IMR-90 (cell line): Measurements from ENCODE around the gene ASTN2. TPM values are rescaled to one million over a fixed set of nuclear protein-coding genes. Genes with fewer than 3 reads are reported as not detected.

Experiments
- CTCF ChIP-seq: conservative IDR thresholded peaks from 2 replicates; pipeline ENCODE4 v1.5.1; 2012; ENCODE audit warnings: mild to moderate bottlenecking, low read depth, low read length, improper control_type of control experiment
- ELK1 ChIP-seq: fragments of 150-350 bp; IDR thresholded peaks from 2 replicates; pipeline ENCODE4 v1.6.1; 2016; ENCODE audit warnings: low read depth, mild to moderate bottlenecking, low read length, moderate library complexity, borderline replicate concordance
- RAD21 ChIP-seq: IDR thresholded peaks from 2 replicates; pipeline ENCODE4 v1.6.1; 2012; ENCODE audit warnings: low read length, improper control_type of control experiment
- polyA plus RNA-seq, 3 experiments: library from polyadenylated mRNA; depleted of rRNA; stranded (reverse); fragments of >200 nt; gene quantifications; 2 replicates each; pipeline ENCODE4 v1.2.3, GENCODE V29; 2012; ENCODE audit warnings: low replicate concordance in 1 of 3
- total RNA-seq: library from RNA; depleted of rRNA; stranded (reverse); fragments of >200 nt; gene quantifications from 2 replicates; pipeline ENCODE4 v1.2.3, GENCODE V29; 2012

Gene ASTN2
- total and polyA plus RNA-seq, 2 of the 4 experiments (the other 2 are of a cell fraction), result 3.8 to 6.8 TPM

- TF ChIP-seq ELK1 (no peak), CTCF (no peak), RAD21 (no peak)
Observed at GRCh38 chr9:116465576-116466270, 949.1 kb downstream of the ASTN2 start (continued).
